Transverse colon (tissue), 4 donors: Measurements from ENCODE around the gene KCNK10. TPM values are rescaled to one million over a fixed set of nuclear protein-coding genes. Genes with fewer than 3 reads are reported as not detected.

Source experiments
- DNase-seq: peaks from one replicate; pipeline ENCODE4 v3.0.0-alpha.2; 2019
- H3K27ac ChIP-seq, 4 donors: fragments of 200-600 bp; sonication (generic); 2 replicates each; pipeline ENCODE4 v1.5.1; 2016 to 2018; ENCODE audit warnings: inconsistent platforms in 4 of 4
- H3K27me3 ChIP-seq: fragments of 200-600 bp; sonication (generic); 2 replicates; pipeline ENCODE4 v1.5.1; 2017; ENCODE audit warnings: inconsistent platforms
- H3K36me3 ChIP-seq, 4 donors: fragments of 200-600 bp; sonication (generic); 2 replicates each; pipeline ENCODE4 v1.5.1; 2017 to 2019; ENCODE audit warnings: inconsistent platforms in 4 of 4
- H3K4me1 ChIP-seq, 4 donors: fragments of 200-600 bp; sonication (generic); 2 replicates each; pipeline ENCODE4 v1.5.1; 2017 to 2020; ENCODE audit warnings: inconsistent platforms in 4 of 4
- H3K4me3 ChIP-seq, 4 donors: fragments of 200-600 bp; sonication (generic); 1 replicate in 1 of 4; 2 replicates in 3 of 4; pipeline versions ENCODE4 v1.5.1 to v1.6.1; 2017 to 2019; ENCODE audit warnings: inconsistent platforms in 4 of 4
- H3K9me3 ChIP-seq, 2 donors: fragments of 200-600 bp; sonication (generic); 2 replicates each; pipeline ENCODE4 v1.5.1; 2017 to 2019; ENCODE audit warnings: inconsistent platforms in 2 of 2
- CTCF ChIP-seq, 5 experiments: fragments of 200-600 bp in 3 of 5; fragments of 450-650 bp in 2 of 5; sonication (generic) in 3 of 5; IDR thresholded peaks; 1 replicate in 2 of 5; 2 replicates in 3 of 5; pipeline ENCODE4 v1.5.1; 2016 to 2017; ENCODE audit warnings: antibody characterized with exemption in 5 of 5, inconsistent platforms in 3 of 5, mild to moderate bottlenecking in 2 of 5, moderate library complexity in 1 of 5
- EP300 ChIP-seq: sonication (generic); formaldehyde crosslinking; IDR thresholded peaks from one replicate; pipeline ENCODE4 v1.6.1; 2017; ENCODE audit warnings: antibody characterized with exemption, low read depth
- POLR2A ChIP-seq: fragments of 450-650 bp; IDR thresholded peaks from one replicate; pipeline ENCODE4 v1.6.1; 2016; ENCODE audit warnings: antibody characterized with exemption, mild to moderate bottlenecking, moderate library complexity
- POLR2AphosphoS5 ChIP-seq, 3 donors: sonication (generic); formaldehyde crosslinking; IDR thresholded peaks; one replicate each; pipeline ENCODE4 v1.6.1; 2016; ENCODE audit warnings: antibody characterized with exemption in 3 of 3
- WGBS, 2 donors: methylation state at CpG; one replicate each; pipeline ENCODE4 v1.1.5; 2018; ENCODE audit warnings: low coverage in 1 of 2; 5-methylcytosine and 5-hydroxymethylcytosine counted together
- in situ Hi-C, 4 donors: fragments of 200-750 bp; cut with MboI; loops; one replicate each; pipeline versions ENCODE4 v1.15.0 to v1.15.1; 2017; ENCODE audit warnings: low sequenced_read_pairs in 3 of 4, low pct_ligation_motif_present in 1 of 4, low pct_unique_long_range_greater_than_20kb in 1 of 4
- intact Hi-C: fragments of 100-400 bp; cut with DNase I; formaldehyde crosslinking; loops from one replicate; pipeline ENCODE4 v1.15.1; 2023; ENCODE audit warnings: low total_unique reads
- total RNA-seq, 4 donors: library from RNA; depleted of rRNA; stranded (reverse); fragments of >200 nt; gene quantifications; one replicate each; pipeline ENCODE4 v1.1.0, GENCODE V29; 2016

Gene KCNK10
- total RNA-seq, 4 donors from 2014 or later, result 2.2 to 7.4 (median 3.2) TPM

- Histone ChIP-seq H3K36me3 (no peaks in the 10 kb centered on the region), H3K9me3 (no peaks in the 10 kb centered on the region), H3K27me3 (peaks cover 99% of the 10 kb centered on the region), H3K4me1 (peaks cover 0 to 16% (median 8%) of the 10 kb centered on the region in 4 donors), H3K4me3 (no peak overlapping the region), H3K27ac (no peak overlapping the region)
- in situ Hi-C loops (no loop called here), intact Hi-C loops (loop anchor here (1.0 kb wide), 1 partner anchor 35 kb away; no protein-coding TSS in a partner anchor)
- DNase-seq, result no peak
- TF ChIP-seq POLR2AphosphoS5 (IDR thresholded peaks at IDR 0.05) (no peak), EP300 (no peak), POLR2A (no peak), CTCF (IDR thresholded peaks at IDR 0.05) (no peak)
- WGBS, 2 donors, result 22 to 31% methylated on average over 18 to 25 of the region's 25 CpGs
These were observed 1.2 kb downstream of the KCNK10 start for GRCh38 chr14:88321692-88322503.

GRCh38 chr14:88318406-88318805 lies 4.7 kb downstream of the KCNK10 start:
- in situ Hi-C loops (no loop called here), intact Hi-C loops (no loop called here)
- no peak overlapping the region for H3K4me3 ChIP-seq
- peaks cover 66% of the 10 kb centered on the region for H3K27me3 ChIP-seq
- H3K27ac ChIP-seq, result no peak overlapping the region
- H3K9me3 ChIP-seq, result no peaks in the 10 kb centered on the region
- no peak for TF ChIP-seq POLR2A
- TF ChIP-seq CTCF (IDR thresholded peaks at IDR 0.05), result no peak
- no peak for TF ChIP-seq POLR2AphosphoS5 (IDR thresholded peaks at IDR 0.05)
- TF ChIP-seq EP300, result no peak
- peaks cover 0 to 8% (median 3%) of the 10 kb centered on the region in 4 donors for H3K4me1 ChIP-seq
- no peaks in the 10 kb centered on the region for H3K36me3 ChIP-seq
- 69 to 76% methylated on average over 4 of the region's 4 CpGs for WGBS, 2 donors
- no peak for DNase-seq

- DNase-seq, result no peak
- no peaks in the 10 kb centered on the region for H3K9me3 ChIP-seq
- in situ Hi-C loops (no loop called here), intact Hi-C loops (no loop called here)
- TF ChIP-seq CTCF (IDR thresholded peaks at IDR 0.05), result no peak
- no peak for TF ChIP-seq POLR2AphosphoS5 (IDR thresholded peaks at IDR 0.05)
- no peak for TF ChIP-seq EP300
- no peak for TF ChIP-seq POLR2A
- H3K36me3 ChIP-seq, result no peaks in the 10 kb centered on the region
- no peak overlapping the region for H3K27ac ChIP-seq
- H3K27me3 ChIP-seq, result peaks cover 48% of the 10 kb centered on the region
- H3K4me1 ChIP-seq, result no peaks in the 10 kb centered on the region
- H3K4me3 ChIP-seq, result no peak overlapping the region
These were observed 6.5 kb downstream of the KCNK10 start for GRCh38 chr14:88316521-88316920.

GRCh38 chr14:88312257-88312656 lies 10.8 kb downstream of the KCNK10 start:
- 80% methylated on average over 6 of the region's 6 CpGs; no CpG with 5 or more reads in 1 of the 2 donors for WGBS, 2 donors
- Histone ChIP-seq H3K9me3 (no peaks in the 10 kb centered on the region), H3K4me1 (no peaks in the 10 kb centered on the region), H3K4me3 (no peak overlapping the region), H3K27ac (no peak overlapping the region), H3K27me3 (peaks cover 6% of the 10 kb centered on the region), H3K36me3 (no peaks in the 10 kb centered on the region)
- TF ChIP-seq POLR2A, result no peak
- DNase-seq, result no peak
- in situ Hi-C loops, result no loop called here
- intact Hi-C loops, result no loop called here

- no peaks in the 10 kb centered on the region for H3K9me3 ChIP-seq
- no peak overlapping the region for H3K4me3 ChIP-seq
- no peak for DNase-seq
- TF ChIP-seq CTCF (IDR thresholded peaks at IDR 0.05) (no peak), POLR2A (no peak), POLR2AphosphoS5 (IDR thresholded peaks at IDR 0.05) (no peak), EP300 (no peak)
- peaks cover 2% of the 10 kb centered on the region for H3K27me3 ChIP-seq
- no peak overlapping the region for H3K27ac ChIP-seq
- WGBS, 2 donors, result 68 to 80% methylated on average over 2 to 3 of the region's 3 CpGs
- in situ Hi-C loops, result no loop called here
- H3K4me1 ChIP-seq, result no peaks in the 10 kb centered on the region
- intact Hi-C loops, result no loop called here
- no peaks in the 10 kb centered on the region for H3K36me3 ChIP-seq
These were observed 11.3 kb downstream of the KCNK10 start for GRCh38 chr14:88311780-88312179.
